Parathyroid adenoma (tissue), 2 donors: ENCODE measurements around the gene YY1.

ENCODE experiments used
- H2AFZ ChIP-seq: fragments of 300-600 bp; sonication (generic); one replicate; pipeline ENCODE4 v1.7.0; 2017; ENCODE audit warnings: antibody characterized with exemption, mild to moderate bottlenecking
- H3K27ac ChIP-seq: fragments of 300-600 bp; sonication (generic); one replicate; pipeline ENCODE4 v1.7.0; 2017
- H3K27me3 ChIP-seq: fragments of 300-600 bp; sonication (generic); one replicate; pipeline ENCODE4 v1.7.0; 2017; ENCODE audit warnings: low read length; ENCODE audit not compliant: control insufficient read depth, insufficient read depth
- H3K36me3 ChIP-seq: fragments of 300-600 bp; sonication (generic); one replicate; pipeline ENCODE4 v1.7.0; 2017; ENCODE audit warnings: low read length; ENCODE audit not compliant: control insufficient read depth, insufficient read depth
- H3K4me1 ChIP-seq: fragments of 300-600 bp; sonication (generic); one replicate; pipeline ENCODE4 v1.7.0; 2017; ENCODE audit warnings: control low read depth
- H3K4me2 ChIP-seq: fragments of 300-600 bp; sonication (generic); one replicate; pipeline ENCODE4 v1.7.0; 2017; ENCODE audit warnings: low read length
- H3K4me3 ChIP-seq: fragments of 300-600 bp; sonication (generic); one replicate; pipeline ENCODE4 v1.7.0; 2017; ENCODE audit warnings: low read depth, low read length
- H3K79me2 ChIP-seq: fragments of 300-600 bp; sonication (generic); one replicate; pipeline ENCODE4 v1.7.0; 2017; ENCODE audit warnings: control low read depth
- H3K9ac ChIP-seq: fragments of 300-600 bp; sonication (generic); one replicate; pipeline ENCODE4 v1.7.0; 2017; ENCODE audit warnings: mild to moderate bottlenecking
- H3K9me3 ChIP-seq: fragments of 300-600 bp; sonication (generic); one replicate; pipeline ENCODE4 v1.7.0; 2017; ENCODE audit warnings: low read length; ENCODE audit not compliant: control insufficient read depth
- TF ChIP-seq, protein P1 (sequence below): fragments of 300-600 bp; sonication (generic); IDR thresholded peaks from one replicate; pipeline ENCODE4 v1.7.0; 2017; ENCODE audit warnings: antibody characterized with exemption, mild to moderate bottlenecking
- donor health status: primary hyperparathyroidism.

Gene YY1

DNA sequence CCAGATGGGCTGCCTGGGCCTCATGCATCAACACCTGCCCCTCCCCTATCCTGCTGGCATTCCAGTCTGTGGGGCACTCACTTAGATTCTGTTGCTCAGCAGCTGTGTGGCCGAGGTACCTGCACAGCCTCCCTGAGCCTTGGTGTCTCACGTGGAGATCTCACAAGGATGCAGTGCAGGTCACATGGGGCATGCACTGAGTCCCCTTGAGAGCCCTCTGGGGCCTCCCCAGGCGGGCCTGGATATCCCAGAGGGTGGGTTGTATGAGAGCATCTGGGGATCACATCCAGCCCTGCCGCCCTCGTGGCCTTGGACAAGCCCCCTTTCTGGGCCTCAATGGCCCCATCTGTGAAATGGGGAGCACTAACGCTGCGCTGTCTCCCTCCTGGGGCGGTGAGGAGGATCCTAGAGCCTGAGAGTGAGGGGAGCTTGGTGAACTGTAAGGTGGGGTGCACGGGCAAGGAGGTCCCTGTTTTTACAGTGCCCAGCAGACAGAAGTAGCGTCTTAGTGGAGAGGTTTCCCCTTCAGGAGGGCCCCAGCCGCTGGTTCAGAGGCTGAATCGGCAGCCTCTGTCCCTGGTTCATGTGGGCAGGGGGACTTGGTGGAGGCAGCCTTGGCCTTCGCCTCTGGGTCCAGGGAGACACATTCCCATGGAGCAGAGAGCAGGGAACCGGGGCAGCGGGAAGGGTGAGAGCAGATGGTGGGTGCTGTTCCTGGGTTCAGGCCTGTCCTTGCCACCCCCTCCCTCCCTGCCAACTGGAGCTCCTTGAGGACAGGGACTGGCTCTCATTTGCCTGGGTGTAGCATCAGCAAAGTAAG lies 83.4 kb downstream of the YY1 start:
- no peak overlapping the region for H2AFZ ChIP-seq
- H3K9me3 ChIP-seq = no peaks in the 10 kb centered on the region
- TF ChIP-seq, protein P1, sequence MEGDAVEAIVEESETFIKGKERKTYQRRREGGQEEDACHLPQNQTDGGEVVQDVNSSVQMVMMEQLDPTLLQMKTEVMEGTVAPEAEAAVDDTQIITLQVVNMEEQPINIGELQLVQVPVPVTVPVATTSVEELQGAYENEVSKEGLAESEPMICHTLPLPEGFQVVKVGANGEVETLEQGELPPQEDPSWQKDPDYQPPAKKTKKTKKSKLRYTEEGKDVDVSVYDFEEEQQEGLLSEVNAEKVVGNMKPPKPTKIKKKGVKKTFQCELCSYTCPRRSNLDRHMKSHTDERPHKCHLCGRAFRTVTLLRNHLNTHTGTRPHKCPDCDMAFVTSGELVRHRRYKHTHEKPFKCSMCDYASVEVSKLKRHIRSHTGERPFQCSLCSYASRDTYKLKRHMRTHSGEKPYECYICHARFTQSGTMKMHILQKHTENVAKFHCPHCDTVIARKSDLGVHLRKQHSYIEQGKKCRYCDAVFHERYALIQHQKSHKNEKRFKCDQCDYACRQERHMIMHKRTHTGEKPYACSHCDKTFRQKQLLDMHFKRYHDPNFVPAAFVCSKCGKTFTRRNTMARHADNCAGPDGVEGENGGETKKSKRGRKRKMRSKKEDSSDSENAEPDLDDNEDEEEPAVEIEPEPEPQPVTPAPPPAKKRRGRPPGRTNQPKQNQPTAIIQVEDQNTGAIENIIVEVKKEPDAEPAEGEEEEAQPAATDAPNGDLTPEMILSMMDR = no peak
- no peak overlapping the region for H3K27ac ChIP-seq
- H3K9ac ChIP-seq = no peak overlapping the region
- no peaks in the 10 kb centered on the region for H3K79me2 ChIP-seq
- H3K4me2 ChIP-seq = no peak overlapping the region
- H3K4me3 ChIP-seq = no peak overlapping the region
- no peaks in the 10 kb centered on the region for H3K4me1 ChIP-seq
- no peaks in the 10 kb centered on the region for H3K36me3 ChIP-seq
- H3K27me3 ChIP-seq = no peaks in the 10 kb centered on the region

DNA sequence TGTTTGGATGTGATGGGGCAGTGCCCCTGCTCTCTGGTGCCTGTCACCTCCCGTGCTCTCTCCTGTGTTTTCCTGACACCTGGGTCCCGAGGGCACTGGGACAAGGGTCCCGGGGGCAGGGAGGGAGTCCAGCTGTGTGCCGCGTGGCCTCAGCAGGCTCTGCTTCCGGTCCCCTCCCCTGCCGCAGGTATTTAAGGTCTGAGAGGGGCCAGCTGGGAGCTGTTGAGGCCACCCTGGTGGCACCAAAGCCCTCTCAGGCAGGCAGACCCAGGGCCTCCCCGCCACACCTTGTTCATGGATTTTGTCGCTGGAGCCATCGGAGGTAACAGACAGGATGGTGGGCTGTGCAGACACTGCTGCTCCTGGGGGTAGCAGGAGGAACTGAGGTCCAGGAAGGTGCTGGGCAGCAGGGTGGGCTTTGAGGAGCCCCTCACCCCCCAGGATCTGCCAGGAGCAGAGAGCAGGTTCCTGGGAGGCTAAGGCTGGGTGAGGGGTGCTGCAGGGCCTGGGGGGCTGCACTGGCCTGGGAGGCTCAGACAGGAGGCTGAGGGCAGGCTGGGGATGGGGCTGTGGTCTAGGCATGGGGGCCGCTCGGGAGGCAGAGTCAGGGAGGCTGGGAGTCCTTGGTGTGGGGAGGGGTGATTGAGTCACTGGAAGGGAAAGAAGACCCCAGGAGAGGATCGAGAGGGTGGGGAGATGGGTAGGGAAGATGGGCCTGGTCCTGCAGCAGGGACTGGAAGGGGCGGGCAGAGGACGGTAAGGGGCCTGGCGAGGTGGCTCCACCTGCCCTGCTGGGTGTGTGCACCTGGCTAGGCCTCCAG lies 84.4 kb downstream of the YY1 start, which contains the start of gene SLC25A47:
Gene SLC25A47, plus strand, starts transcription at position 219 of the 821 bp plus-strand sequence. Its CDS starts 76 bp downstream, at position 295.
- Histone ChIP-seq H3K9me3 (no peaks in the 10 kb centered on the region), H3K9ac (no peak within 1 kb of the TSS), H3K27ac (no peak within 1 kb of the TSS), H3K4me1 (no peaks in the 10 kb centered on the region), H3K79me2 (no peaks in the 10 kb centered on the region), H3K4me3 (no peak within 1 kb of the TSS), H3K4me2 (no peak within 1 kb of the TSS), H3K36me3 (no peaks in the 10 kb centered on the region), H3K27me3 (no peaks in the 10 kb centered on the region), H2AFZ (no peak within 1 kb of the TSS)
- TF ChIP-seq, protein P1 = no peak

DNA sequence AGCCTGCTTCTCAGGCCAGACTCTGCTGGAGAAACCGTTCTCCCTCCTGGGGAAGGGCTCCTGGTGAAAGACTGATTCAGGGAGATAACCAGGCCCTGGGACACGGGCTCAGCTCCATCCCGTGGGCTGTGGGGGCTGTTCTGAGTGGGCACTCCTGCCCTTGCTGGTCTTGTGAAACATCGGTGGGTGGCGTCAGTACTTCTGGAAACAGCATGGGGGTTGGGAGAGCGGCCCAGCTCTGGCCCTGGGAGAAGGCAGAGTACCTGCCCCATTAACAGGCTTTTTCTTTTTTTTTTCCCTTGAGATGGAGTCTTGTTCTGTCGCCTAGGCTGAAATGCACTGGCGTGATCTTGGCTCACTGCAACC lies 85.0 kb downstream of the YY1 start:
- no peaks in the 10 kb centered on the region for H3K36me3 ChIP-seq
- H2AFZ ChIP-seq = no peak overlapping the region
- H3K27ac ChIP-seq = no peak overlapping the region
- no peak overlapping the region for H3K4me3 ChIP-seq
- H3K9me3 ChIP-seq = no peaks in the 10 kb centered on the region
- no peaks in the 10 kb centered on the region for H3K4me1 ChIP-seq
- no peak overlapping the region for H3K4me2 ChIP-seq
- no peak overlapping the region for H3K9ac ChIP-seq
- TF ChIP-seq, protein P1 = no peak
- H3K79me2 ChIP-seq = no peaks in the 10 kb centered on the region
- no peaks in the 10 kb centered on the region for H3K27me3 ChIP-seq

DNA sequence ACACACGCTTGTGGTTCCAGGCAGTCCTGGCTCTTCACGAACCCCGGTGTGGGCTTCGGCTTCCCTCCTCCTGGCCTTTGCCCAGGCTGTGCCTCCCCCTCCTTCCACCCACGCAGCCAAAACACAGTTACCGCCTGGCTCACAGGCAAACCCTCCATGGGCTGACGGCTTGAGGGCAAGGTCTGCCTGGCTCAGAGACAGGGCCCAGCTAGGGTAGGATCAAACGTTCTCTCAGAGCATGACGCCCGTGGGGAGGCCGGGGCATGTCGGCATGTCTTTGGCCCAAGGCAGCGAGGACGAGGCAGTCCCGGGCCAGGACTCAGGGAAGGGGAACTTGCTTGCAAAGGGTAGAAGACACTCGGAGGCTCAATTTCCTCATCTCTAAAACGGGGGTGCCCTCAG lies 86.3 kb downstream of the YY1 start:
- TF ChIP-seq, protein P1 = no peak
- H3K9ac ChIP-seq = no peak overlapping the region
- no peaks in the 10 kb centered on the region for H3K9me3 ChIP-seq
- no peak overlapping the region for H3K27ac ChIP-seq
- H3K27me3 ChIP-seq = no peaks in the 10 kb centered on the region
- no peak overlapping the region for H2AFZ ChIP-seq
- no peaks in the 10 kb centered on the region for H3K4me1 ChIP-seq
- no peaks in the 10 kb centered on the region for H3K79me2 ChIP-seq
- H3K4me3 ChIP-seq = no peak overlapping the region
- no peak overlapping the region for H3K4me2 ChIP-seq
- H3K36me3 ChIP-seq = no peaks in the 10 kb centered on the region
